GM18873 (cell line): ENCODE results near the gene HOXB4.

Experiments used
- ATAC-seq: cut with Tn5 transposase; IDR thresholded peaks from one replicate; pipeline ENCODE4 v1.9.1; 2021; ENCODE audit warnings: mild to moderate bottlenecking, moderate library complexity, moderate number of reproducible peaks; ENCODE audit not compliant: unreplicated experiment, low FRiP score

The HOXB4 gene

GRCh38 chr17:48615047-48615962, 37.2 kb upstream of the HOXB4 start, which contains the start of gene HOXB8:
HOXB8 (minus strand) TSS chr17:48615292; CDS start chr17:48614704, 588 bp downstream.
- ATAC-seq = no peak

DNA sequence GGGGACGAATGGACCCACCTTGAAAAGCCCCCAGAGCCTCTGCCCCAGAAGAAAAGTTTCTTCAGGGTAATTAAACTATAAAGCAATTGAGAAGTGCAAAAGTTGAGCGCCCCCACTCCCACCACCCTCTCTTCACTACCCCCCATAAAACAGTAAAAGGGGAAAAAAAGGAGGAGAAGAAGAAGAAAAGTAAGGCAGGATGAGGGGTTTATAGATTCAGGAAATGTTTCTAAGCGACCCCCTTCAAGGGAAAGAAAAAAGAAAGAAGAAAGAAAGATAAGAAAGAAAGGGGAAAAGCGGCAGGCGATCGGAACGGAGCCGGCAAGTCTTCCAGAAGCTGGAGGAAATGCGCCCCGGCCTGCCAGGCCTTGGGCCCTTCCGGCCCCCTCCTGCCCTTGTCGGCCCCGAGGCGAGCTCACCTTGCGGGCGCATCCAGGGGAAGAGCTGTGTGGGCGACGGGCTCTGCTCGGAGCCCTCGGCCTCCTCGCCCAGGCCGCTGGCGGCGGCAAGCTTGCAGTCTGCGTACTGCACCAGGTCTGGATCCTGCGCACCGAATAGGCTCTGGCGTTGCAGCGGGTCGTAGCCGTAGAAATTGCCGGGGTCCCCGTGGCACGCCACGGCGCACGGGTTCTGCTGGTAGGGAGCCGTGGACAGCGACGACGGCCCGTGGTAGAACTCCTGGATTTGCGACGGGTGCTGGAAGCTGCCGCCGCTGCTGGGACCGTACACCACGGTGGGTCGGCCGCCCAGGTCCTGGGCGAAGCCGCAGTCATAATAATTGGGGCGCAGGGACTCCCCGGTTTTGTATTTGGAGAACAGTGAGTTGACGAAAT, 35.9 kb upstream of the HOXB4 start:
- no peak for ATAC-seq

DNA sequence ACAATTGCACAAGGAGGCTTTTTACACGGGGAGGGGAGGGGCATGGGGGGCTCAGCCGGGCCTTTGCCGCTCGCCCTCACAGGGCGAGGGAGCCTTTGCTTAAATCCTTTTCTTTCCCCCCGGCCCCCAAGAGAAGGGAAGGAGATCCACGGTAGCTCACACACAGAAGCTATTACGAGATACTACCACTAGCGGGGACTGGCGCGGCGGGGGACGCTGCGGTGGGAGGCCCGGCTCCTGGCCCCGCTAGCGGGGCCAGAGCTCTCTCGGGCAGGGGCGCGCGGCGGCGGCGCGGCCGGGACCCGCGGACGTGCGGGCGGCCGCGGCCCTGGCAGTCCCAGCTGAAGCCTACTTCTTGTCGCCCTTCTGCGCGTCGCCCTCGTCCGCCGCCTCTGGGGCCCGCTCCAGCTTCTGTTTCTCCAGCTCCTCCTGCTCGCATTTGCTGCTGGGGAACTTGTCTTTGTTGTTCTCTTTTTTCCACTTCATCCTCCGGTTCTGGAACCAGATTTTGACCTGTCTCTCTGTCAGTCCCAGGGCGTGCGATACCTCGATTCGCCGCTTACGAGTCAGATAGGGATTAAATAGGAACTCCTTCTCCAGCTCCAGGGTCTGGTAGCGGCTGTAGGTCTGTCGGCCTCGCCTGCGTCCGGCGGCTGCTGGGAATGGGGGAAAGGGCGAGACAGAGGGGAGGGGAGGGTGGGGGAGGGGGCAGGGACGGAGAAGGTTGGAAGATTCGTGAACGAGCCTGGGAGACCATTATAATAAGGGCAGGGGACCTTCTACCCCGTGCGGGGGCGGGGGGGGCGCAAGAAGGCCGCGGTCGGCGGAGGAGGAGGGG, 34.9 kb upstream of the HOXB4 start:
- ATAC-seq = no peak

GRCh38 chr17:48612456-48612853, 34.3 kb upstream of the HOXB4 start:
- no peak for ATAC-seq

GRCh38 chr17:48611681-48612455, 33.7 kb upstream of the HOXB4 start:
- no peak for ATAC-seq

GRCh38 chr17:48611213-48611612, 33.1 kb upstream of the HOXB4 start:
- no peak for ATAC-seq

DNA sequence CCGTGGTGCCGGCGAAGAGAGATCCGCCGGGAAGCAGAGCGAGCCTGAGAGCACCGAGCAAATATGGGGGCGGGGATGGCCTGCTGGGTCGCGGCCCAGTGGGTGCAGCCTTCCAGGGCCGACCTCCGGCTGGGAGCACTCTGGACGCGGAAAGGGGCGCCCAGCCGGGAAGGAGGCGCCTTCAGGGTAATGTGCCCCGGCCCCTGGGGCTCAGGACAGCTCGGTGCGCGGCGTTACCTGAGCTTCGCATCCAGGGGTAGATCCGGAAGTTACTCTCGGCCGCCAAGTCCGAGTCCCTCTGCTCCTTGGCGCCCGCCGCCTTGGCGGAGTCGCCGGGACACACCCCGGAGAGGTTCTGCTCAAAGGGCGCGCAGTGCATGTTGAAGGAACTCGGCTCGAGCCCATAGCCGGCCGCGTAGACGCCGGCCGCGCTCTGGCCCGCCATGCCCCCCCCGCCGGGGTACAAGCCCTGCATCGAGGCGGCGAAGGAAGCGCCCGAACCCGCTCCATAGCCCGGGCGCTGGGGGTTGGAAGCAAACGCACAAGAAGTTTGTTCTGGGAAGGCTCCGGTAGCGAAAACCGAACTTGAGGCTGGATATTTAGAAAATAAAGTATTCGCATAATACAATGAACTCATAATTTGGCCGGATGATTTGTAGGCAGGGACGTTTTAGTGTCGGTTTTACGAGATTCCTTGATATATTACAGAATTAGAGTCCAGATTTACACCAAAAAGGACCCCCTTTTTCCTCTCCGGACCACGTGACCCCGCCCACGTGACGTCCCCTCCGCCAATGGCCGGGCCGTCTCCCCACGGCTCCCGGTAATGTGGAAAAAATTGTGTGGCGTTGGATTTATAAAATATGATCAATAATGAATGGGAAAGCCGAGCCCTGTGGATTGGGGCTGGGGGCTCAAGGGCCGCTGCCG, 32.4 kb upstream of the HOXB4 start, which contains the start of gene HOXB7:
HOXB7 (minus strand) TSS at position 736 of the 930 bp plus-strand sequence; CDS start at position 637, 99 bp downstream.
- ATAC-seq = no peak

- ATAC-seq = no peak
Observed at GRCh38 chr17:48609759-48610281, 31.7 kb upstream of the HOXB4 start.

DNA sequence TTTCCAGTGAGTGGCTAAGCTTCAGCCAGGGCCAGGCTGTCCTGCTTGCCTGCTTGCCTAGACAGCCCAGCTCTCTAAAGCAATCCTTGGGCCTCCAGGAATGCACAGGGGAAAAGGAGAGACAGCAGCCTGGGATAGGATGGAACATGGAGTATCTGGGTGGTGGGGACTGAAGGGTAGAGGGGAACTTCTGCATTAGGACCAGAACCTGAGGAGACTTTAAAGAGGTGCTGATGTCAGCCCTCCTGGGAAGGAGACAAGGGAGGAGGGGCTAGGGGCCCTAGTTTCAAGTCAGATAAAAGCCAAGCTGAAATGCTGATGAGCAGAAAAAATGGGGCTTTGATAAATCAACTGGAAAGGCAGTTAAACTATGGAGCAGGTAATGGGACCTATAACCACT, 30.9 kb upstream of the HOXB4 start:
- ATAC-seq = no peak

- no peak for ATAC-seq
Observed at GRCh38 chr17:48608494-48608834, 30.3 kb upstream of the HOXB4 start.

GRCh38 chr17:48606892-48607614, 28.9 kb upstream of the HOXB4 start:
- ATAC-seq = no peak

DNA sequence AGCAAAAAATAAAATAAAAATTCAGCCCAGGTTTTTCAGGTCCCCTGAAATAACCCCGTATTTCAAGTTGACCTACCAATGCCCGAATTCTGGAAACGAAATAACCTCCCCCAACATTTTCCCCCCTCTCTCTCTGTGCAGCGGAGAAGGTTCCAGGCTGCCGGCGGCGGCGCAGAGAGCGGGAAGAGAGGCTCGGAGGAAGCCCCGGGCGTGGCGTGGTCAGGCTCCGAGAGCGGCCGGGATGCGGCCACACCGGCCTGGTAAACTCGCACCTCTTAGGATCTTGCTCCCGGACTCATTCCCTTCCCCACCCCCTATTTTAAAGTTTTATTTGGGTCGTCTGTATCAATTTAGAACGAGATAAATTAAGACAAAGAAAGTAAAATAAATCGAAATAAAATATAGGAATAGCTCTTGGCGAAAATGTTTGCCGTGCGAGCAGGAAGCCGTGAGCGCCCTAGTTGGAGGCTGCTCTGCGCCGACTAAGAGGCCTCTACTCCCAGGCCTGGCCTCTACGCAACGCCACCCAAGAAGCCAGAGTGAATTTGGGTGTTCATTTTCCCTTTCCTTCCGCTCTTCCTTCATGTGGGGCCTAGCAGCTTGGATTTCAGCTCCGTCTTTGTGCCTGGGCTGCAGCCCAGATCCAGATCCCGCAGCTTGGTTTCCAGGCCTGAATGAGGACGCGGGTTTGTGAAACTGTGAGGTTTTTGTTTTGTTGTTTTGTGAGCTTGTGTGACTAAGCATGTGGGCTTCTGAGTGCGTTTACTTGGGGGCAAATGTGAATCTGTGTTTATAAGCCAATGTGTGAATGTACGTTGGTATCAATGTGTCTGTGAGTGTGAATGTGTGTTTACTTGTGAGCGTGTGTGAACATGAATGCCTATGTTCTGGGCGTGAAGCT, 28.1 kb upstream of the HOXB4 start:
- ATAC-seq = no peak

GRCh38 chr17:48605409-48605919, 27.3 kb upstream of the HOXB4 start:
- ATAC-seq = no peak

GRCh38 chr17:48604770-48605329, 26.7 kb upstream of the HOXB4 start, which contains the start of gene HOXB6:
HOXB6 (minus strand) TSS chr17:48604986; CDS start chr17:48598150, 6,836 bp downstream.
- no peak for ATAC-seq

DNA sequence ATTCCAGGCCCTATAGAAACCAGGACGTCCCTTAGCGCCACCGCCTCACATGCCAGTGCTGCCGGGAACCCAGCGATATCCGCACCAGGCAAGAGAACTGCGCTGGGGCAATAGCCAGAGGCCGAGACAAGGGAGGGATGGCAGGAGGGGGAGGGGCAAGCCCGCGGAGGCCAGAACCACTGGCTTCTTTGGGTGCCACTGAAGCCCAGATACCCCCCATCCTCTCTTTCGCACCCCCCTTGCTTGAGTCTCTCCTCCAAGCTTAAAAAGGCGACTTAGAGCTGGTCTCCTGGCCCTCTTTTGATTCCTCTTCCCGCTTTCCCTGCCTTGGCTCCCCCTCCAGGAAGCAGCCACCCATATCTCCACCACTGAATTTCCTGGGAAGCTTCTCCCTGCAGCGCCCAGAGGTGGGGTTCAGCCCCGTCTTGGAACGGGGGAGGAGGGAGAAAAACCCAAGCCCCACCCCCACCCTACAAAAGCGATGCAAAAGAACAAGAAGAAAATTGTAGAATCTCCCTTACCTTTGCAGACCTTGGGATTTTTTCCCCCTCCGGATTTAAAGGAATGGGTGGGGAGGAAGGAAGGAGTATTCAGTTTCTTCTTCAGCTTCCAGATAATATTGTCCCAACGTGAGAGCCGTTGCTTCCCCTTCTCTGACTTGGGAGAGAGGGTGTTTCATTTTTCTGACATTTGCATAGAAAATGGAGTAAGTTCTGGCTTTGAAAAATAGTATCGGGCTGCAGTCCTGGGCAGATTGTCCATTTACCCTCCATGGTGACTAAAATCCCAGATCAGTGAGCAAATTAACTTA, 26.0 kb upstream of the HOXB4 start:
- no peak for ATAC-seq
